ENCODE data around the gene TRPT1. TPM values are rescaled to one million over a fixed set of nuclear protein-coding genes. Genes with fewer than 3 reads are reported as not detected.

TRPT1 gene
- total RNA-seq, 4 donors from 2014 or later = 48.4 to 62.2 (median 52.8) TPM

- H3K27ac ChIP-seq = no peak overlapping the region
- WGBS = 70% methylated on average over 2 of the region's 7 CpGs
- TF ChIP-seq POLR2A (IDR thresholded peaks at IDR 0.05) = no peak
- no peak for TF ChIP-seq POLR2AphosphoS5 (IDR thresholded peaks at IDR 0.05)
- TF ChIP-seq EP300 (IDR thresholded peaks at IDR 0.05) = no peak
- TF ChIP-seq CTCF (IDR thresholded peaks at IDR 0.05) = no peak
- H3K4me3 ChIP-seq = no peak overlapping the region
- peaks cover 8% of the 10 kb centered on the region for H3K36me3 ChIP-seq
- peaks cover 13% of the 10 kb centered on the region for H3K4me1 ChIP-seq
- H3K9me3 ChIP-seq = no peaks in the 10 kb centered on the region
- no peaks in the 10 kb centered on the region for H3K27me3 ChIP-seq
- DNase-seq (ENCODE audit: low spot score in 2 of 2) = no peak
These were observed 6.7 kb downstream of the TRPT1 start for GRCh38 chr11:64219354-64219684.

GRCh38 chr11:64218628-64219353, 7.2 kb downstream of the TRPT1 start:
- H3K4me1 ChIP-seq = peaks cover 8% of the 10 kb centered on the region
- TF ChIP-seq CTCF (IDR thresholded peaks at IDR 0.05) = no peak
- no peak for TF ChIP-seq POLR2A (IDR thresholded peaks at IDR 0.05)
- H3K27me3 ChIP-seq = no peaks in the 10 kb centered on the region
- H3K9me3 ChIP-seq = no peaks in the 10 kb centered on the region
- 90% methylated on average over 3 of the region's 11 CpGs for WGBS
- peaks cover 8% of the 10 kb centered on the region for H3K36me3 ChIP-seq
- no peak overlapping the region for H3K27ac ChIP-seq
- no peak for DNase-seq (ENCODE audit: low spot score in 2 of 2)
- H3K4me3 ChIP-seq = no peak overlapping the region

GRCh38 chr11:64216879-64217278, 9.1 kb downstream of the TRPT1 start:
- H3K27me3 ChIP-seq = no peaks in the 10 kb centered on the region
- no peaks in the 10 kb centered on the region for H3K9me3 ChIP-seq
- WGBS = 77% methylated on average over 6 of the region's 6 CpGs
- no peak for DNase-seq (ENCODE audit: low spot score in 2 of 2)
- no peak overlapping the region for H3K27ac ChIP-seq
- no peaks in the 10 kb centered on the region for H3K4me1 ChIP-seq
- H3K4me3 ChIP-seq = no peak overlapping the region
- TF ChIP-seq EP300 (IDR thresholded peaks at IDR 0.05) (no peak), POLR2AphosphoS5 (IDR thresholded peaks at IDR 0.05) (no peak), POLR2A (IDR thresholded peaks at IDR 0.05) (no peak), CTCF (IDR thresholded peaks at IDR 0.05) (no peak)
- peaks cover 8% of the 10 kb centered on the region for H3K36me3 ChIP-seq

- TF ChIP-seq POLR2AphosphoS5 (IDR thresholded peaks at IDR 0.05) = no peak
- TF ChIP-seq POLR2A (IDR thresholded peaks at IDR 0.05) = no peak
- TF ChIP-seq EP300 (IDR thresholded peaks at IDR 0.05) = no peak
- TF ChIP-seq CTCF (IDR thresholded peaks at IDR 0.05) = no peak
- Histone ChIP-seq H3K4me1 (peaks cover 16% of the 10 kb centered on the region), H3K4me3 (no peak overlapping the region), H3K27me3 (no peaks in the 10 kb centered on the region), H3K9me3 (no peaks in the 10 kb centered on the region), H3K27ac (no peak overlapping the region), H3K36me3 (peaks cover 7% of the 10 kb centered on the region)
- DNase-seq (ENCODE audit: low spot score in 2 of 2) = no peak
- 81% methylated on average over 26 of the region's 30 CpGs for WGBS
These were observed 14.7 kb downstream of the TRPT1 start for GRCh38 chr11:64211181-64211872.

GRCh38 chr11:64210301-64211020, 15.5 kb downstream of the TRPT1 start:
- Histone ChIP-seq H3K27me3 (no peaks in the 10 kb centered on the region), H3K4me3 (no peak overlapping the region), H3K9me3 (no peaks in the 10 kb centered on the region), H3K27ac (no peak overlapping the region), H3K4me1 (peaks cover 23% of the 10 kb centered on the region), H3K36me3 (peaks cover 13% of the 10 kb centered on the region)
- no peak for DNase-seq (ENCODE audit: low spot score in 2 of 2)
- TF ChIP-seq POLR2AphosphoS5 (IDR thresholded peaks at IDR 0.05) (no peak), POLR2A (IDR thresholded peaks at IDR 0.05) (no peak), EP300 (IDR thresholded peaks at IDR 0.05) (no peak), CTCF (IDR thresholded peaks at IDR 0.05) (no peak)
- 88% methylated on average over 5 of the region's 24 CpGs for WGBS

Data from suprapubic skin (tissue), 4 donors.